ENCODE measurements around the gene CITED2. TPM values are rescaled to one million over a fixed set of nuclear protein-coding genes. Genes with fewer than 3 reads are reported as not detected.

The CITED2 gene
- total RNA-seq, 1 experiment from 2014 or later, result 110 TPM

DNA sequence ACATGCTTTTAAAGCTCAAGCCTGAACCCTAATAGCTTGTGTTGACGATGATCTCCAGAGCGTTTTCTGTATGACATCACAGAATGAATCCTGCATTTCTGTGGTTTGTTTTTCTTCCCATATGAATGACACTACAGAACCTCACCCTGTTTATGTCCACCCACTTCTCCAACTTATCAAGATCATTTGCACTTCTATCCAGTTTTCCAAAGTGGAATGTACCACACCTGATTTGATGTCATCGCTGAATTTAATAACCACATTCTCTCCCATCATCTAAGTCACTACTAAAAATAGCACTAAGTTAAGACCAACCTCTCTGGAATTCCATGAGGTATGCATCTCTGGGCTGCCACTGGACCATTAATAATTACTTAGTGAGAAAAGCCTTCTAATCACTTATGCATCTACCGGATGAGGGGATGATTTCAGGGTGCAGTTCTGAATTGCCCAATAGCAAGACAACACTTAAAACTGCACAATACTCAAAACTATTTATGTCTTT is 33.3 kb upstream of the CITED2 start:
- H2BK20ac ChIP-seq (ENCODE audit: low read depth, low read length, poor library complexity, severe bottlenecking), result no peak overlapping the region
- Mint-ChIP-seq H3K36me3 (ENCODE audit: insufficient read depth in 1 of 3, low read depth in 3 of 3) (no peaks in the 10 kb centered on the region), H3K4me3 (no peak overlapping the region), H3K27me3 (ENCODE audit: low read depth) (peaks cover 2% of the 10 kb centered on the region; the same call in 1 of the 2 replicates), H3K4me1 (peaks cover 6 to 8% of the 10 kb centered on the region in 2 experiments; a peak in 3 of 4 replicates), H3K9me3 (no peaks in the 10 kb centered on the region), H3K27ac (no peak overlapping the region)
- H2AK5ac ChIP-seq (ENCODE audit: insufficient read length, low read length), result no peak overlapping the region
- no peak overlapping the region for H2AFZ ChIP-seq (ENCODE audit: low read length)
- WGBS (ENCODE audit: extremely low coverage, insufficient read length, low lambda C conversion rate), result no CpG with 5 or more reads among the region's 4 CpGs
- no peak overlapping the region for H3K23ac ChIP-seq (ENCODE audit: insufficient read length, low read depth, low read length)
- no peak overlapping the region for H3K4ac ChIP-seq (ENCODE audit: low read depth, low read length)
- H3K14ac ChIP-seq (ENCODE audit: insufficient read depth, low read length), result no peak overlapping the region
- no peaks in the 10 kb centered on the region for H4K20me1 ChIP-seq (ENCODE audit: control insufficient read depth, insufficient read depth, insufficient read length)
- TF ChIP-seq, protein P1, sequence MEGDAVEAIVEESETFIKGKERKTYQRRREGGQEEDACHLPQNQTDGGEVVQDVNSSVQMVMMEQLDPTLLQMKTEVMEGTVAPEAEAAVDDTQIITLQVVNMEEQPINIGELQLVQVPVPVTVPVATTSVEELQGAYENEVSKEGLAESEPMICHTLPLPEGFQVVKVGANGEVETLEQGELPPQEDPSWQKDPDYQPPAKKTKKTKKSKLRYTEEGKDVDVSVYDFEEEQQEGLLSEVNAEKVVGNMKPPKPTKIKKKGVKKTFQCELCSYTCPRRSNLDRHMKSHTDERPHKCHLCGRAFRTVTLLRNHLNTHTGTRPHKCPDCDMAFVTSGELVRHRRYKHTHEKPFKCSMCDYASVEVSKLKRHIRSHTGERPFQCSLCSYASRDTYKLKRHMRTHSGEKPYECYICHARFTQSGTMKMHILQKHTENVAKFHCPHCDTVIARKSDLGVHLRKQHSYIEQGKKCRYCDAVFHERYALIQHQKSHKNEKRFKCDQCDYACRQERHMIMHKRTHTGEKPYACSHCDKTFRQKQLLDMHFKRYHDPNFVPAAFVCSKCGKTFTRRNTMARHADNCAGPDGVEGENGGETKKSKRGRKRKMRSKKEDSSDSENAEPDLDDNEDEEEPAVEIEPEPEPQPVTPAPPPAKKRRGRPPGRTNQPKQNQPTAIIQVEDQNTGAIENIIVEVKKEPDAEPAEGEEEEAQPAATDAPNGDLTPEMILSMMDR (conservative IDR thresholded peaks at IDR 0.05), result no peak
- no peak overlapping the region for H2BK12ac ChIP-seq (ENCODE audit: insufficient read length, low read depth, low read length)
- no peak overlapping the region for H2BK5ac ChIP-seq (ENCODE audit: insufficient read length, low read length)
- H3K56ac ChIP-seq (ENCODE audit: insufficient read length, low read depth, low read length), result no peak overlapping the region
- no peak overlapping the region for H4K5ac ChIP-seq (ENCODE audit: insufficient read length, low read depth, low read length)
- no peaks in the 10 kb centered on the region for H3K23me2 ChIP-seq (ENCODE audit: insufficient read length, low read depth, low read length, poor library complexity, severe bottlenecking)
- H4K8ac ChIP-seq (replicated peaks; ENCODE audit: insufficient read length, low read depth, low read length), result no peak overlapping the region
- no peaks in the 10 kb centered on the region for H3K4me1 ChIP-seq (ENCODE audit: insufficient read depth, low read length)
- no peak overlapping the region for H3K27ac ChIP-seq (ENCODE audit: insufficient read length, low read depth, low read length)
- no peaks in the 10 kb centered on the region for H3K27me3 ChIP-seq (ENCODE audit: insufficient read depth, low read length)
- no peak overlapping the region for H2BK120ac ChIP-seq (ENCODE audit: low read depth, low read length, poor library complexity, severe bottlenecking)
- H3K18ac ChIP-seq (ENCODE audit: insufficient read length, low read depth, low read length), result no peak overlapping the region
- no peak for DNase-seq
- no peaks in the 10 kb centered on the region for H3K9me3 ChIP-seq (ENCODE audit: control insufficient read depth, low read depth, low read length)
- no peak overlapping the region for H3K9ac ChIP-seq (ENCODE audit: extremely low read depth, insufficient read length, low read length)
- no peak overlapping the region for H3K4me2 ChIP-seq (ENCODE audit: insufficient read depth, insufficient read length, low read length)
- no peak overlapping the region for H4K91ac ChIP-seq (ENCODE audit: insufficient read length, low read depth, low read length)
- no peak overlapping the region for H3T11ph ChIP-seq (ENCODE audit: low read length)
- no peaks in the 10 kb centered on the region for H3K79me2 ChIP-seq (ENCODE audit: insufficient read depth, low read length)
- H2BK15ac ChIP-seq (ENCODE audit: low read depth, low read length), result no peak overlapping the region
- H3K79me1 ChIP-seq (ENCODE audit: insufficient read depth, low read depth, low read length, poor library complexity, severe bottlenecking), result no peaks in the 10 kb centered on the region
